Stimulated activated CD8-positive, alpha-beta memory T cell treated with anti-CD3 and anti-CD28 coated beads, Interleukin-4, amount 100 ng/mL, for 24 hours (primary cell): ENCODE data around the gene NDUFS2.
"Not testable (repeated sequence)": the region's sequence is repeated elsewhere in the genome, so short reads cannot be mapped to it uniquely, and the experiment has no call there.

Experiments
- DNase-seq: peaks from one replicate; pipeline ENCODE4 v3.0.0-alpha.2; 2020; ENCODE audit warnings: low read depth

The NDUFS2 gene

GRCh38 chr1:161220002-161220401, 17.8 kb downstream of the NDUFS2 start:
- DNase-seq: no peak

- DNase-seq: no peak
Observed at GRCh38 chr1:161222175-161223019, 20.2 kb downstream of the NDUFS2 start.

- DNase-seq: no peak
Observed at GRCh38 chr1:161223805-161224694, 21.9 kb downstream of the NDUFS2 start.

GRCh38 chr1:161224695-161225087, 22.5 kb downstream of the NDUFS2 start:
- not testable (repeated sequence) for DNase-seq

- no peak for DNase-seq
Observed at GRCh38 chr1:161225178-161225533, 23.0 kb downstream of the NDUFS2 start.

GRCh38 chr1:161225534-161226319, 23.6 kb downstream of the NDUFS2 start, which contains the start of gene TOMM40L:
TSS of gene TOMM40L (plus strand) at chr1:161226060. CDS start at chr1:161226490, 430 bp downstream.
- peak; percentile 73 for DNase-seq

GRCh38 chr1:161226320-161226711, 24.1 kb downstream of the NDUFS2 start:
- DNase-seq: no peak

GRCh38 chr1:161226759-161227158, 24.6 kb downstream of the NDUFS2 start:
- no peak for DNase-seq

- DNase-seq: peak; percentile 79
Observed at GRCh38 chr1:161227196-161227871, 25.2 kb downstream of the NDUFS2 start.

GRCh38 chr1:161228032-161228431, 25.9 kb downstream of the NDUFS2 start:
- no peak for DNase-seq

GRCh38 chr1:161229896-161230295, 27.7 kb downstream of the NDUFS2 start:
- no peak for DNase-seq

- DNase-seq: no peak
Observed at GRCh38 chr1:161230762-161231161, 28.6 kb downstream of the NDUFS2 start.

GRCh38 chr1:161233102-161233501, 30.9 kb downstream of the NDUFS2 start:
- DNase-seq: no peak

- no peak for DNase-seq
Observed at GRCh38 chr1:161235957-161236775, 34.0 kb downstream of the NDUFS2 start.

- no peak for DNase-seq
Observed at GRCh38 chr1:161238039-161238473, 35.9 kb downstream of the NDUFS2 start, which contains the start of gene NR1I3. TSS of gene NR1I3 (minus strand) at chr1:161238203. CDS start at chr1:161236565, 1,638 bp downstream.

GRCh38 chr1:161241682-161242081, 39.5 kb downstream of the NDUFS2 start:
- no peak for DNase-seq

GRCh38 chr1:161242313-161242712, 40.1 kb downstream of the NDUFS2 start:
- no peak for DNase-seq

GRCh38 chr1:161244888-161245287, 42.7 kb downstream of the NDUFS2 start:
- DNase-seq: no peak

- DNase-seq: not testable (repeated sequence)
Observed at GRCh38 chr1:161250100-161250499, 47.9 kb downstream of the NDUFS2 start.

- no peak for DNase-seq
Observed at GRCh38 chr1:161250829-161251228, 48.7 kb downstream of the NDUFS2 start.
